ENCODE data around the gene TRIM9.

Gene TRIM9

GRCh38 chr14:51104467-51104866 lies 9.6 kb upstream of the TRIM9 start:
- H3K4me2 ChIP-seq (ENCODE audit: low read depth, low read length, poor library complexity, severe bottlenecking): no peak overlapping the region
- H3K9me2 ChIP-seq (replicated peaks; ENCODE audit: low read depth, low read length): no peaks in the 10 kb centered on the region
- H3F3A ChIP-seq (ENCODE audit: low read depth): no peaks in the 10 kb centered on the region
- TF ChIP-seq EZH2phosphoT487 (IDR thresholded peaks at IDR 0.05; ENCODE audit: borderline replicate concordance) (no peak), CTCF (conservative IDR thresholded peaks at IDR 0.05; ENCODE audit: low read length) (no peak)
- no peaks in the 10 kb centered on the region for H3K79me2 ChIP-seq (ENCODE audit: insufficient read depth, low read length)
- H3K9ac ChIP-seq (ENCODE audit: low read depth, low read length, poor library complexity, severe bottlenecking): no peak overlapping the region
- H3K36me3 ChIP-seq (ENCODE audit: insufficient read depth, low read length): no peaks in the 10 kb centered on the region
- H2AFZ ChIP-seq (ENCODE audit: low read length): no peak overlapping the region
- no peaks in the 10 kb centered on the region for H4K20me1 ChIP-seq (ENCODE audit: insufficient read depth, low read length, poor library complexity, severe bottlenecking)
- H3K4me3 ChIP-seq (ENCODE audit: low read length, poor library complexity, severe bottlenecking): no peak overlapping the region
- H3K4me1 ChIP-seq (ENCODE audit: insufficient read depth, low read length, poor library complexity, severe bottlenecking): no peaks in the 10 kb centered on the region
- H3K27me3 ChIP-seq (ENCODE audit: insufficient read depth, low read length, poor library complexity, severe bottlenecking): peaks cover 4% of the 10 kb centered on the region
- no peaks in the 10 kb centered on the region for H3K9me3 ChIP-seq (ENCODE audit: insufficient read depth, low read depth, low read length)

GRCh38 chr14:51097287-51097686 lies 2.4 kb upstream of the TRIM9 start:
- H3F3A ChIP-seq (ENCODE audit: low read depth): no peaks in the 10 kb centered on the region
- no peak for TF ChIP-seq EZH2phosphoT487 (IDR thresholded peaks at IDR 0.05; ENCODE audit: borderline replicate concordance)
- no peak for TF ChIP-seq CTCF (conservative IDR thresholded peaks at IDR 0.05; ENCODE audit: low read length)
- no peaks in the 10 kb centered on the region for H3K79me2 ChIP-seq (ENCODE audit: insufficient read depth, low read length)

GRCh38 chr14:51096870-51097269 lies 2.0 kb upstream of the TRIM9 start:
- peaks cover 2% of the 10 kb centered on the region; the same call in 1 of the 2 replicates for H3F3A ChIP-seq (ENCODE audit: low read depth)
- no peaks in the 10 kb centered on the region for H4K20me1 ChIP-seq (ENCODE audit: insufficient read depth, low read length, poor library complexity, severe bottlenecking)
- H3K4me3 ChIP-seq (ENCODE audit: low read length, poor library complexity, severe bottlenecking): no peak overlapping the region
- no peaks in the 10 kb centered on the region for H3K9me2 ChIP-seq (replicated peaks; ENCODE audit: low read depth, low read length)
- no peaks in the 10 kb centered on the region for H3K79me2 ChIP-seq (ENCODE audit: insufficient read depth, low read length)
- no peaks in the 10 kb centered on the region for H3K36me3 ChIP-seq (ENCODE audit: insufficient read depth, low read length)
- H3K9ac ChIP-seq (ENCODE audit: low read depth, low read length, poor library complexity, severe bottlenecking): no peak overlapping the region
- no peak overlapping the region for H3K4me2 ChIP-seq (ENCODE audit: low read depth, low read length, poor library complexity, severe bottlenecking)
- H2AFZ ChIP-seq (ENCODE audit: low read length): no peak overlapping the region
- no peaks in the 10 kb centered on the region for H3K9me3 ChIP-seq (ENCODE audit: insufficient read depth, low read depth, low read length)
- H3K4me1 ChIP-seq (ENCODE audit: insufficient read depth, low read length, poor library complexity, severe bottlenecking): peaks cover 10% of the 10 kb centered on the region
- TF ChIP-seq EZH2phosphoT487 (IDR thresholded peaks at IDR 0.05; ENCODE audit: borderline replicate concordance) (no peak), CTCF (conservative IDR thresholded peaks at IDR 0.05; ENCODE audit: low read length) (no peak)
- peaks cover 4% of the 10 kb centered on the region for H3K27me3 ChIP-seq (ENCODE audit: insufficient read depth, low read length, poor library complexity, severe bottlenecking)

More at GRCh38 chr14:51097287-51097686, 2.4 kb upstream of the TRIM9 start:
- no peak overlapping the region for H2AFZ ChIP-seq (ENCODE audit: low read length)
- no peaks in the 10 kb centered on the region for H3K36me3 ChIP-seq (ENCODE audit: insufficient read depth, low read length)
- no peaks in the 10 kb centered on the region for H4K20me1 ChIP-seq (ENCODE audit: insufficient read depth, low read length, poor library complexity, severe bottlenecking)
- H3K9ac ChIP-seq (ENCODE audit: low read depth, low read length, poor library complexity, severe bottlenecking): no peak overlapping the region
- peaks cover 10% of the 10 kb centered on the region for H3K4me1 ChIP-seq (ENCODE audit: insufficient read depth, low read length, poor library complexity, severe bottlenecking)
- no peak overlapping the region for H3K4me2 ChIP-seq (ENCODE audit: low read depth, low read length, poor library complexity, severe bottlenecking)
- H3K9me2 ChIP-seq (replicated peaks; ENCODE audit: low read depth, low read length): no peaks in the 10 kb centered on the region
- H3K9me3 ChIP-seq (ENCODE audit: insufficient read depth, low read depth, low read length): no peaks in the 10 kb centered on the region
- no peak overlapping the region for H3K4me3 ChIP-seq (ENCODE audit: low read length, poor library complexity, severe bottlenecking)
- H3K27me3 ChIP-seq (ENCODE audit: insufficient read depth, low read length, poor library complexity, severe bottlenecking): peaks cover 4% of the 10 kb centered on the region
